ENCODE results near the gene RASSF4.

Gene RASSF4

GRCh38 chr10:44962870-44963738 is 3.5 kb downstream of the RASSF4 start:
- no peak for DNase-seq (ENCODE audit: low read depth, low spot score)

GRCh38 chr10:44963772-44964633 is 4.4 kb downstream of the RASSF4 start:
- DNase-seq (ENCODE audit: low read depth, low spot score): no peak

DNA sequence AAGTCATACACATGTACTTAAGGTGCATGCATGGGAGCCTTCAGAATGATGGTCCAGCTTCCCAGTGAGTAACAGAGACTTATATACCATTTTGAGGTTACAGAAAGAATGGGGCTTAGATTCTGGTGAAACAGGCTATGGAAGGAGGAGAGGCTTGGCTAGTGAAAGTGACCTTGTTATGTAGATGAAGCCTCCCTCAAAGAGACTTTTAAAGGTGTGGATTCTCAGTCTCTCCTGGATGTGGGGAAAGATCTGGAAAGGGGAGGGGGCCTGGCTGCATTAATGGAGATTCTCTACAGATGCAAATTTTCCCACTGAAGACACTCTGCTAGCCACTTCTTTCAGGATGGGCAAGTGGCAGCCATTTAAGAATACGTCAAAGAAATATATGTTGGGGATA is 5.5 kb downstream of the RASSF4 start:
- DNase-seq (ENCODE audit: low read depth, low spot score): no peak

- DNase-seq (ENCODE audit: low read depth, low spot score): no peak
Observed at GRCh38 chr10:44965651-44966097, 6.1 kb downstream of the RASSF4 start.

GRCh38 chr10:44966129-44966815 is 6.7 kb downstream of the RASSF4 start:
- DNase-seq (ENCODE audit: low read depth, low spot score): no peak

GRCh38 chr10:44966816-44967509 is 7.4 kb downstream of the RASSF4 start:
- DNase-seq (ENCODE audit: low read depth, low spot score): no peak

DNA sequence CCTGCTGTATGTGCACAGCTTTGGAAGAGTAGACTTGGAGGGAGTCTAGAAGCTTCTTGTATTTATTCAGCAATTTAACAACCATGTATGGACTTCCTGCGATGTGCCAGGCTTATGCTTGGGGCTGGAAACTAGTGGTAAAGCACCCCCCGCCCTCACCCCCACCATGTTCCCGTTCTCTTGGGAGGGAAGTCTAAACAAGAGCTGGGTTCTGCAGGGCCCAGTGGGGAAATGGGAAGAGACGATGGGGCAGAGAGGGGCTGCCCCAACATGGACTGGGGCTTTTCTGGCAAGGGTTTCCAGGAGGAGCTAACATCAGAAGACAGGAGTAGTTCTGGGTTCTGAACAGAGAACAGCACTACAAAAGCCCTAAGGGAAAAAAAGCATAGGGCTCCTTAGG is 8.0 kb downstream of the RASSF4 start:
- no peak for DNase-seq (ENCODE audit: low read depth, low spot score)

DNA sequence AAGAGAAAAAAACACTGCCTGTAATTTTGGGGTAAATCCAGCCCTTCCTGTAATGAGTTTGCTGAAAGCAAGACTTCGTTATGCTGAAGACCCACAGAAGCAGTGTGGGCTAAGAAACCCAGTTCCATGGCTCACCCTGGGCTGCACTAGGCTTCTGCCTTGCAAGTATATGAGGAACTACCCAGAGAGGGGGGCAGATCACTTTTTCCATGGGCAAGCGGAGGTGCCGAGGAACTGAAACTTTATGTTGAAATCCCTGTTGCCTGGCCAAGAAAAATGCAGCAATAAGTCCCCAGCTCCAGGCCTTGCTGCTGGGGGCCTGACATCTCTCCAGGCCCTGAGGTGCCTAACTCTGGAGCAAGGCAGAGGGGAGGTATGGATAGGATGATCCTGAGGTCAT is 8.5 kb downstream of the RASSF4 start:
- no peak for DNase-seq (ENCODE audit: low read depth, low spot score)

- no peak for DNase-seq (ENCODE audit: low read depth, low spot score)
Observed at GRCh38 chr10:44968500-44969400, 9.1 kb downstream of the RASSF4 start.

GRCh38 chr10:44969854-44970253 is 10.3 kb downstream of the RASSF4 start:
- DNase-seq (ENCODE audit: low read depth, low spot score): no peak

- no peak for DNase-seq (ENCODE audit: low read depth, low spot score)
Observed at GRCh38 chr10:44970812-44971395, 11.3 kb downstream of the RASSF4 start.

DNA sequence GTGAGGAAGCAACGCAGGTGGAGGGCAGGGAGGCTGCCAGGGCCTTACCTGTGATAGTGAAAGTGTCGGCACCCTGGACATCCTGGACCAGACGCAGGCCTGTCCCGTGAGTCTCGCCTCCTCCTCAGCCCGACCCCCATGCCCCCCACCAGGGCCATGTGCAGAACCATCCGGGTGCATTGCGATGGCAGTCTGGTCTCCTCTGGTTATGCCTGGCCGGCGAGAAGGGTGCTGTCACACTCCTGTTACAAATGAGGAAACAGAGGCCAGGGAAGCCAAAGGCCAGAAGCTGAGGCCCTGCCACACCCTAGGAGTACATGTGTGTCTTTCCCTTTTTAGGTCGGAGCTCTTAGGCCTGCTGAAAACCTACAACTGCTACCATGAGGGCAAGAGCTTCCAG is 11.8 kb downstream of the RASSF4 start:
- no peak for DNase-seq (ENCODE audit: low read depth, low spot score)

- no peak for DNase-seq (ENCODE audit: low read depth, low spot score)
Observed at GRCh38 chr10:44971935-44972757, 12.5 kb downstream of the RASSF4 start.

DNA sequence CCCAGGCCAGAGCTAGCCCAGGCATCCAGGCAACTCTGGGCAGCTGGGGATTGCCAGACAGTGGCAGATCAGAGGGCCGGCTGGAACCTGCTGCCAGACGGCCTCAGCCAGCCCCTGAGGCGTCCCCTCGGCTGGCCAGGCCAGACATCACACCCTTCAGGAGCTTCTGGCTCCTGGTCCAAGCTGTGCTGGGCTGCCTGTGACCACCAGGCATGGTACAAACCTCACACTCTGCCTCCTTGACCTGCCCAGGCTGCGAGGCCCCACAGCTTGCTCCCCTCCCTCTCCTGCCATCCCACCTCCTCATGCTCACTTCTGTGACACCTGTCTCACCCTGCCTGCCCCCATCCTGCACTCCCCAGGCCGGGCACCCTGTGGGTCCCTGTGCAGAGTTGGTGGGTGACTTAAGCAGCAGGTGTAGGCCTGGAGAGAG is 13.3 kb downstream of the RASSF4 start:
- DNase-seq (ENCODE audit: low read depth, low spot score): no peak

- no peak for DNase-seq (ENCODE audit: low read depth, low spot score)
Observed at GRCh38 chr10:44973323-44974081, 13.9 kb downstream of the RASSF4 start.

DNA sequence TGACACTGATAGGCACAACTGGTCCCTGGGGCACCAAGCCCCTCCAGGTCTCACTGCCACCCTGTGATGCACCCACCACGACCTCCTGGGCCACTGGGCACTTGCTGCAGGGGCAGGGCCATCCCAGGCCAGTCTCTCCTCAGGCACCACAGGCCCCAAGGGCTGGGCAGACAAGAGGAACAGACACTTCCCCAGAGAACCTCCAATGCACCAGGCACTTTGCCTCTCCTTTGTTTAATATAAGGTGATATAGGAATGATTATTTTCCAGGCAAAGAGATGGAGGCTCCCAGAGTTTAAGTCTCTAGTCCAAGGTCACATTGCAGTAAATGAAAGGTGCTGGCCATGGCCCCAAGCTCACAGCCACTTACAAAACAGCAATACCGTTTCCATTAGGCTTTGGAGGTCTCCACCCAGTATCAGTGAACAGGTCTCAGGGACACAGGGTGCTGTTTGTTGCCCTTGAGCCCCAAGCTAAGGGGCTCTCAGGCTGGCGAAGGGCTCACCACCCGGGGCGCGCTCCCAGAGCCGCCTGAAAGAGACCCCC is 14.6 kb downstream of the RASSF4 start:
- DNase-seq (ENCODE audit: low read depth, low spot score): no peak

- DNase-seq (ENCODE audit: low read depth, low spot score): no peak
Observed at GRCh38 chr10:44974628-44975430, 15.2 kb downstream of the RASSF4 start.

Measured in smooth muscle cell of the brain vasculature (primary cell).